ENCODE results near the gene ARHGAP15. TPM values are rescaled to one million over a fixed set of nuclear protein-coding genes. Genes with fewer than 3 reads are reported as not detected.

The ARHGAP15 gene
- total RNA-seq, 1 donor, result 0.43 TPM

DNA sequence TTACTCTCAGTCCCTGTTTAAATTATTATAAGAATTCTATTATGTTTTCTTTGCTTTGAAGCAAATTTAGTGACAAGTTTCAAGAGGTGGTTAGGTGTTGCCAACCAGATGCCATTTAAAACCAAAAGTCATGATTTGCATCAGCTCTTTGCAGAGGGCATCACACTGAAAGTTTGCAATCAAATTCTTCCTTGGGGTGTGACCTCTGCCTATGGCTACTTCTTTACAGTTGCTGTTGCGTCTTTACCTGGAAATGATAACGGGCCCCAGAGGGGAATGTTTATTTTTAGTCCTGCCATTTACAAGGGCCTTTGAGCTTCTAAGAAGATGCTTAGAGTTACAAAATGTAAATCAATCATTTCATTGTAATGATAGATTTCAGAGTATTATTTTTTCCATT lies 561.0 kb downstream of the ARHGAP15 start:
- no peak for TF ChIP-seq CTCF (IDR thresholded peaks at IDR 0.05; ENCODE audit: insufficient read depth, low read depth, low read length)
- DNase-seq (ENCODE audit: low read depth), result no peak

GRCh38 chr2:143691121-143691520 lies 561.9 kb downstream of the ARHGAP15 start:
- DNase-seq (ENCODE audit: low read depth), result no peak
- no peak overlapping the region for H3K4me3 ChIP-seq (ENCODE audit: low read depth, low read length)
- no peak for TF ChIP-seq CTCF (IDR thresholded peaks at IDR 0.05; ENCODE audit: insufficient read depth, low read depth, low read length)

More for the DNA sequence above, 561.0 kb downstream of the ARHGAP15 start:
- H3K4me3 ChIP-seq (ENCODE audit: low read depth, low read length), result no peak overlapping the region

GRCh38 chr2:143692162-143692561 lies 562.9 kb downstream of the ARHGAP15 start:
- DNase-seq (ENCODE audit: low read depth), result no peak
- TF ChIP-seq CTCF (IDR thresholded peaks at IDR 0.05; ENCODE audit: insufficient read depth, low read depth, low read length), result no peak
- no peak overlapping the region for H3K4me3 ChIP-seq (ENCODE audit: low read depth, low read length)

DNA sequence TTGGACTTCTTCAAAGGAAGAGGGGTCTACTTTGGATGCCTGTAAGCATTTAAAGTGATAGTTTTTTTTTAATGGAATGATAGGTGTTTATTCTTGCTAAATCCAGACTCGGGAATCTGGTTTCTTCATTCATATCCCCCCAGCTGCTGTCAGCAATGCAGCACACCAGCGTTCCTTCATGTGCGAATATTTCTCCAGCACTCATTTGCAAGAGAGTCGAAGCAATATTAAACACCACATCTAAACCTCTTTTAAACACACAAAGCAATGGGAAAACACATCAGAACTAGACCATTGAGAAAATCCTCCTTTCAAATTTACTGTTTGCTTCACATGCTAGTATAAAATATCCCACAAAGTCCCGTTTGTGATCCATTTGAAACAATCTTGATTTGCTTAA lies 563.7 kb downstream of the ARHGAP15 start:
- TF ChIP-seq CTCF (IDR thresholded peaks at IDR 0.05; ENCODE audit: insufficient read depth, low read depth, low read length), result no peak
- H3K4me3 ChIP-seq (ENCODE audit: low read depth, low read length), result no peak overlapping the region
- DNase-seq (ENCODE audit: low read depth), result no peak

GRCh38 chr2:143694335-143694734 lies 565.1 kb downstream of the ARHGAP15 start:
- no peak for TF ChIP-seq CTCF (IDR thresholded peaks at IDR 0.05; ENCODE audit: insufficient read depth, low read depth, low read length)
- H3K4me3 ChIP-seq (ENCODE audit: low read depth, low read length), result no peak overlapping the region
- peak; percentile 62 for DNase-seq (ENCODE audit: low read depth)

GRCh38 chr2:143696651-143697050 lies 567.4 kb downstream of the ARHGAP15 start:
- no peak overlapping the region for H3K4me3 ChIP-seq (ENCODE audit: low read depth, low read length)

More at GRCh38 chr2:143696651-143697050, 567.4 kb downstream of the ARHGAP15 start:
- no peak for DNase-seq (ENCODE audit: low read depth)
- no peak for TF ChIP-seq CTCF (IDR thresholded peaks at IDR 0.05; ENCODE audit: insufficient read depth, low read depth, low read length)
